MG63 (cell line): ENCODE data around the gene HOXB6. TPM values are rescaled to one million over a fixed set of nuclear protein-coding genes. Genes with fewer than 3 reads are reported as not detected.

ENCODE experiments used
- DNase-seq: peaks from one replicate; pipeline ENCODE4 v3.0.0-alpha.2; 2020
- H3K27me3 ChIP-seq: fragments of 250-450 bp; sonication (Bioruptor Pico); 2 replicates; pipeline ENCODE4 v1.5.1; 2020; ENCODE audit warnings: mild to moderate bottlenecking, moderate library complexity
- H3K36me3 ChIP-seq: fragments of 250-450 bp; sonication (Bioruptor Pico); 2 replicates; pipeline ENCODE4 v1.5.1; 2020; ENCODE audit warnings: mild to moderate bottlenecking, moderate library complexity
- H3K4me3 ChIP-seq: fragments of 250-450 bp; sonication (Bioruptor Pico); 2 replicates; pipeline ENCODE4 v1.5.1; 2020; ENCODE audit warnings: mild to moderate bottlenecking, moderate library complexity
- H3K9me3 ChIP-seq: fragments of 250-450 bp; sonication (Bioruptor Pico); 2 replicates; pipeline ENCODE4 v1.5.1; 2020; ENCODE audit warnings: mild to moderate bottlenecking, moderate library complexity
- total RNA-seq: library from RNA; depleted of rRNA; stranded (reverse); fragments of >200 nt; shearing (Covaris generic); gene quantifications from 2 replicates; pipeline ENCODE4 v1.2.3, GENCODE V29; 2014; ENCODE audit warnings: low replicate concordance

HOXB6 gene
- total RNA-seq, 1 experiment from 2014 or later, result 7.0 TPM

- no peak for DNase-seq
- Histone ChIP-seq H3K36me3 (peaks cover 67% of the 10 kb centered on the region), H3K4me3 (no peak overlapping the region), H3K27me3 (no peaks in the 10 kb centered on the region), H3K9me3 (no peaks in the 10 kb centered on the region)
These were observed 42.6 kb downstream of the HOXB6 start for GRCh38 chr17:48561884-48562810.

GRCh38 chr17:48559840-48560817 is 44.7 kb downstream of the HOXB6 start:
- Histone ChIP-seq H3K4me3 (no peak overlapping the region), H3K9me3 (no peaks in the 10 kb centered on the region), H3K27me3 (no peaks in the 10 kb centered on the region), H3K36me3 (peaks cover 54% of the 10 kb centered on the region)
- DNase-seq, result no peak

GRCh38 chr17:48559122-48559839 is 45.5 kb downstream of the HOXB6 start:
- DNase-seq, result no peak
- Histone ChIP-seq H3K9me3 (no peaks in the 10 kb centered on the region), H3K27me3 (no peaks in the 10 kb centered on the region), H3K4me3 (no peak overlapping the region), H3K36me3 (peaks cover 51% of the 10 kb centered on the region)

GRCh38 chr17:48558831-48559121 is 46.0 kb downstream of the HOXB6 start:
- DNase-seq, result no peak
- Histone ChIP-seq H3K36me3 (peaks cover 56% of the 10 kb centered on the region), H3K4me3 (no peak overlapping the region), H3K27me3 (no peaks in the 10 kb centered on the region), H3K9me3 (no peaks in the 10 kb centered on the region)

GRCh38 chr17:48558057-48558830 is 46.5 kb downstream of the HOXB6 start:
- no peak for DNase-seq
- Histone ChIP-seq H3K4me3 (no peak overlapping the region), H3K27me3 (no peaks in the 10 kb centered on the region), H3K36me3 (peaks cover 53% of the 10 kb centered on the region), H3K9me3 (no peaks in the 10 kb centered on the region)

GRCh38 chr17:48556576-48557401 is 48.0 kb downstream of the HOXB6 start:
- H3K9me3 ChIP-seq, result no peaks in the 10 kb centered on the region
- peaks cover 50% of the 10 kb centered on the region for H3K36me3 ChIP-seq
- no peak overlapping the region for H3K4me3 ChIP-seq
- DNase-seq, result no peak
- H3K27me3 ChIP-seq, result no peaks in the 10 kb centered on the region

GRCh38 chr17:48556229-48556575 is 48.6 kb downstream of the HOXB6 start:
- H3K9me3 ChIP-seq, result no peaks in the 10 kb centered on the region
- H3K4me3 ChIP-seq, result no peak overlapping the region
- peaks cover 47% of the 10 kb centered on the region for H3K36me3 ChIP-seq
- DNase-seq, result no peak
- H3K27me3 ChIP-seq, result no peaks in the 10 kb centered on the region

GRCh38 chr17:48555258-48556228 is 49.2 kb downstream of the HOXB6 start:
- Histone ChIP-seq H3K9me3 (no peaks in the 10 kb centered on the region), H3K36me3 (peaks cover 48% of the 10 kb centered on the region), H3K4me3 (peak overlapping the region; percentile 19), H3K27me3 (no peaks in the 10 kb centered on the region)
- peak; percentile 50 for DNase-seq

GRCh38 chr17:48554412-48555257 is 50.2 kb downstream of the HOXB6 start:
- H3K4me3 ChIP-seq, result peak overlapping the region; percentile 19
- no peaks in the 10 kb centered on the region for H3K9me3 ChIP-seq
- no peak for DNase-seq
- no peaks in the 10 kb centered on the region for H3K27me3 ChIP-seq
- peaks cover 54% of the 10 kb centered on the region for H3K36me3 ChIP-seq

GRCh38 chr17:48553826-48554225 is 51.0 kb downstream of the HOXB6 start:
- no peak for DNase-seq
- Histone ChIP-seq H3K36me3 (peaks cover 52% of the 10 kb centered on the region), H3K4me3 (no peak overlapping the region; the same call in 1 of the 2 replicates), H3K9me3 (no peaks in the 10 kb centered on the region), H3K27me3 (no peaks in the 10 kb centered on the region)

GRCh38 chr17:48553190-48553547 is 51.6 kb downstream of the HOXB6 start:
- Histone ChIP-seq H3K27me3 (no peaks in the 10 kb centered on the region), H3K9me3 (no peaks in the 10 kb centered on the region), H3K4me3 (no peak overlapping the region), H3K36me3 (peaks cover 46% of the 10 kb centered on the region)
- no peak for DNase-seq

- no peak for DNase-seq
- H3K4me3 ChIP-seq, result no peak overlapping the region
These were observed 52.2 kb downstream of the HOXB6 start for GRCh38 chr17:48552466-48553189.

More at GRCh38 chr17:48552466-48553189, 52.2 kb downstream of the HOXB6 start:
- no peaks in the 10 kb centered on the region for H3K9me3 ChIP-seq
- H3K27me3 ChIP-seq, result no peaks in the 10 kb centered on the region
- peaks cover 49% of the 10 kb centered on the region for H3K36me3 ChIP-seq
